ENCODE results near the gene SEC24D.
"Not testable (repeated sequence)": the region's sequence is repeated elsewhere in the genome, so short reads cannot be mapped to it uniquely, and the experiment has no call there.

Gene SEC24D

DNA sequence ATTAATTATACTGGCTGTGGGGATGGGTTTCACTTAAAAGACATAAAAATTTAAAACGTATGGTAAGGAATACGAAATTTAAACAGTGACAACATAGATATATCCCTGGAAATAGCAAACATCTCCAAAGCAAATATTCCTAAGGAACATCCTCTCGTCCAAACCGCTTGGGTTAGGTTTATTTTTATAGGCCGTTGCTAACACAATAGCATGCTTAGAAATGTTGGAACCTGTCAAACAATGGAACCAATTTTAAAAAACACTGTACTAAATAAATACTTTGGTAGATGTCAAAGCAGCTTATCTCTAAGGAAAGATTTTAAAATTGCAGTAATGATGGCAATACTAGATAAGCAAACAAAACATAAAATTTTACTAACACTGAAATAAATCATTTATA is 45.4 kb downstream of the SEC24D start:
- CTCF ChIA-PET: no interaction called here
- no peak for TF ChIP-seq ARNT (IDR thresholded peaks at IDR 0.05)
- TF ChIP-seq SUZ12 (IDR thresholded peaks at IDR 0.05): no peak
- no peak for TF ChIP-seq BHLHE40 (IDR thresholded peaks at IDR 0.05; ENCODE audit: borderline replicate concordance)
- TF ChIP-seq FOXK2 (IDR thresholded peaks at IDR 0.05): no peak
- TF ChIP-seq LEF1 (IDR thresholded peaks at IDR 0.05; ENCODE audit: borderline replicate concordance): no peak
- TF ChIP-seq FOXA1 (IDR thresholded peaks at IDR 0.05): no peak
- TF ChIP-seq FOXM1 (IDR thresholded peaks at IDR 0.05; ENCODE audit: borderline replicate concordance): no peak
- TF ChIP-seq TARDBP (IDR thresholded peaks at IDR 0.05): no peak
- TF ChIP-seq CTBP1 (IDR thresholded peaks at IDR 0.05; ENCODE audit: borderline replicate concordance): no peak
- TF ChIP-seq ELF4 (IDR thresholded peaks at IDR 0.05): no peak
- TF ChIP-seq, protein P1, sequence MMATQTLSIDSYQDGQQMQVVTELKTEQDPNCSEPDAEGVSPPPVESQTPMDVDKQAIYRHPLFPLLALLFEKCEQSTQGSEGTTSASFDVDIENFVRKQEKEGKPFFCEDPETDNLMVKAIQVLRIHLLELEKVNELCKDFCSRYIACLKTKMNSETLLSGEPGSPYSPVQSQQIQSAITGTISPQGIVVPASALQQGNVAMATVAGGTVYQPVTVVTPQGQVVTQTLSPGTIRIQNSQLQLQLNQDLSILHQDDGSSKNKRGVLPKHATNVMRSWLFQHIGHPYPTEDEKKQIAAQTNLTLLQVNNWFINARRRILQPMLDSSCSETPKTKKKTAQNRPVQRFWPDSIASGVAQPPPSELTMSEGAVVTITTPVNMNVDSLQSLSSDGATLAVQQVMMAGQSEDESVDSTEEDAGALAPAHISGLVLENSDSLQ (IDR thresholded peaks at IDR 0.05): no peak
- no peak for TF ChIP-seq NFRKB (IDR thresholded peaks at IDR 0.05)
- no peak for TF ChIP-seq ZNF384 (IDR thresholded peaks at IDR 0.05)
- no peak for TF ChIP-seq L3MBTL2 (conservative IDR thresholded peaks at IDR 0.05)
- TF ChIP-seq SP1 (IDR thresholded peaks at IDR 0.05): no peak
- DNase-seq (ENCODE audit: extremely low spot score): no peak
- POLR2A ChIA-PET: no interaction called here

- CTCF ChIA-PET: interaction anchor here (0.6 kb wide), 1 partner anchor 150 kb away, joined by 3 read pairs; no protein-coding TSS in a partner anchor
- TF ChIP-seq L3MBTL2 (conservative IDR thresholded peaks at IDR 0.05): no peak
- TF ChIP-seq ZNF384 (IDR thresholded peaks at IDR 0.05): no peak
- no peak for TF ChIP-seq HDGF (IDR thresholded peaks at IDR 0.05; ENCODE audit: borderline replicate concordance)
- TF ChIP-seq BHLHE40 (IDR thresholded peaks at IDR 0.05; ENCODE audit: borderline replicate concordance): no peak
- TF ChIP-seq TARDBP (IDR thresholded peaks at IDR 0.05): no peak
- no peak for TF ChIP-seq LEF1 (IDR thresholded peaks at IDR 0.05; ENCODE audit: borderline replicate concordance)
- no peak for TF ChIP-seq NFRKB (IDR thresholded peaks at IDR 0.05)
- TF ChIP-seq FOXA1 (IDR thresholded peaks at IDR 0.05): no peak
- no peak for TF ChIP-seq FOXK2 (IDR thresholded peaks at IDR 0.05)
- no peak for TF ChIP-seq ARNT (IDR thresholded peaks at IDR 0.05)
- no peak for TF ChIP-seq CTBP1 (IDR thresholded peaks at IDR 0.05; ENCODE audit: borderline replicate concordance)
- no peak for TF ChIP-seq SUZ12 (IDR thresholded peaks at IDR 0.05)
- no peak for TF ChIP-seq ELF4 (IDR thresholded peaks at IDR 0.05)
- no peak for TF ChIP-seq SP1 (IDR thresholded peaks at IDR 0.05)
- TF ChIP-seq, protein P1 (IDR thresholded peaks at IDR 0.05): no peak
- no peak for TF ChIP-seq FOXM1 (IDR thresholded peaks at IDR 0.05; ENCODE audit: borderline replicate concordance)
- no peak for DNase-seq (ENCODE audit: extremely low spot score)
- POLR2A ChIA-PET: no interaction called here
Measured at GRCh38 chr4:118788911-118789310, 47.0 kb downstream of the SEC24D start.

DNA sequence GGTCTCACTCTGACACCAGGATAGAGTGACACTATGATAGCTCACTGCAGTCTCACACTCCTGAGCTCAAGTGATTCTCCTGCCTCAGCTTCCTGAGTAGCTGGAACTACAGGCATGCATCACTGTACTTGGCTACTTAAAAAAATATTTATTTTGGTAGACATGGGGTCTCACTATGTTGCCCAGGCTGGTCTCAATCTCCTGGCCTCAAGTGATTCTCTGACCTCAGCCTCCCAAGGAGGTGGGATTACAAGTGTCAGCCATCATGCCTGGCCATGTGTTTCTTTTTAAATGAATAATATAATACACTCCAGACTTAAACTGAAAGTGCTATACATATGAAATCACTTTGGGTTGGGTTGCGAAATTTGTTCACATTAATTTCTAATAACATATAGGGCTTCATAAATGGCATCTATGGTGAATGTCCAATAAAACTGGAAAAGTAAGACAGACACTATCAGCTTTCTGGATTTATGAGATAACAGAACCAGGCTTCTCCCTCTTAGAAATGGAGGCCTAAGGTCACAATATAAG is 48.0 kb downstream of the SEC24D start:
- POLR2A ChIA-PET: no interaction called here
- TF ChIP-seq TARDBP (IDR thresholded peaks at IDR 0.05) (no peak), ARNT (IDR thresholded peaks at IDR 0.05) (no peak), NFRKB (IDR thresholded peaks at IDR 0.05) (no peak), FOXM1 (IDR thresholded peaks at IDR 0.05; ENCODE audit: borderline replicate concordance) (no peak), BHLHE40 (IDR thresholded peaks at IDR 0.05; ENCODE audit: borderline replicate concordance) (no peak), SUZ12 (IDR thresholded peaks at IDR 0.05) (no peak)
- CTCF ChIA-PET: no interaction called here
- DNase-seq (ENCODE audit: extremely low spot score): no peak

DNA sequence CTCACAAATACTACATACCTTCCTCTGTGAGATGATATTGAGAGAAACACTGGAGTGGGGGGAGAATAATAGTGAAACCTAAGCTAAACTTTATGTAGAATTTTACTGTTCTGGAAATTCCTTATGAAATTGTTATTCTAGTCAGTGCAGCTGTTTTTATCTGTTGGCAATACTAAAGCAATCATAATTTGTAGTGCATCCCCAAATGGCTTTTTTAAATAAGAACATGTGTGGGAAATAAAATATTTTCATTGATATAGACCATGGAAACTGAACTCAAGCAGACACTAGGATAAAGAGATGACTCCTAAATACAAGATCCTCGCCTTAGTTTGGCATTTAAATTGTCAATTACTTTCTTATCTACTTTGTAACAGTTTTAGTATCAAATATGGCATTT is 51.1 kb downstream of the SEC24D start:
- CTCF ChIA-PET: interaction anchor here (1.1 kb wide), 1 partner anchor 99 kb away, joined by 3 read pairs; no protein-coding TSS in a partner anchor
- no peak for DNase-seq (ENCODE audit: extremely low spot score)
- POLR2A ChIA-PET: no interaction called here
- TF ChIP-seq SP1 (IDR thresholded peaks at IDR 0.05): no peak
- TF ChIP-seq NFRKB (IDR thresholded peaks at IDR 0.05): no peak
- no peak for TF ChIP-seq HDGF (IDR thresholded peaks at IDR 0.05; ENCODE audit: borderline replicate concordance)
- no peak for TF ChIP-seq TARDBP (IDR thresholded peaks at IDR 0.05)
- TF ChIP-seq SUZ12 (IDR thresholded peaks at IDR 0.05): no peak

DNA sequence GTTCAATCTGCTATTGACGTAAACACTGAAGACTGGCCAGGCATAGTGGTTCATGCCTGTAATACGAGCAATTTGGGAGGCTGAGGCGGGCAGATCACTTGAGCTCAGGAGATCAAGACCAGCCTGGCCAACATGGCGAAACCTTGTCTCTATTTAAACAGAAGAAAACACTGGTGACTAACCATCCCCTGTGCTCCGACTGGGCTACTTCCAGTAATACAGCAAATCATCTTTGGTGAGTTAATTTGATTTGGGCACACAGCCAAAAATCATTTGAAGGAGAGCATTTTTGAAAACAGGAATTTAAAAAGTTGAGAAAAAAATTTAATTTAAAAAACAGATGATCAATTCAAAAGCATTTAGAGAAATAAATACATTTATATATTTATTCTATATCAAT is 52.0 kb downstream of the SEC24D start:
- ChIA-PET CTCF (interaction anchor here (1.1 kb wide), 1 partner anchor 100 kb away, joined by 3 read pairs; no protein-coding TSS in a partner anchor), POLR2A (no interaction called here)
- DNase-seq (ENCODE audit: extremely low spot score): no peak
- TF ChIP-seq ZNF384 (IDR thresholded peaks at IDR 0.05): no peak
- no peak for TF ChIP-seq LEF1 (IDR thresholded peaks at IDR 0.05; ENCODE audit: borderline replicate concordance)
- TF ChIP-seq HDGF (IDR thresholded peaks at IDR 0.05; ENCODE audit: borderline replicate concordance): no peak

- DNase-seq (ENCODE audit: extremely low spot score); POLR2A ChIA-PET; CTCF ChIA-PET: not testable (repeated sequence)
Measured at GRCh38 chr4:118782886-118783285, 53.0 kb downstream of the SEC24D start.

DNA sequence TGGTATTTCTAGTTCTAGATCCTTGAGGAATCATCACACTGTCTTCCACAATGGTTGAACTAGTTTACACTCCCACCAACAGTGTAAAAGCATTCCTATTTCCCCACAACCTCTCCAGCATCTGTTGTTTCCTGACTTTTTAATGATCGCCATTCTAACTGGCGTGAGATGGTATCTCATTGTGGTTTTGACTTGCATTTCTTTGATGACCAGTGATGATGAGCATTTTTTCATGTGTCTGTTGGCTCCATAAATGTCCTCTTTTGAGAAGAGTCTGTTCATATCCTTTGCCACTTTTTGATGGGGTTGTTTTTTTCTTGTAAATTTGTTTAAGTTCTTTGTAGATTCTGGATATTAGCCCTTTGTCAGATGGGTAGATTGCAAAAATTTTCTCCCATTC is 58.3 kb downstream of the SEC24D start:
- POLR2A ChIA-PET; DNase-seq (ENCODE audit: extremely low spot score); CTCF ChIA-PET: not testable (repeated sequence)

GRCh38 chr4:118776955-118777640 is 58.8 kb downstream of the SEC24D start:
- CTCF ChIA-PET; POLR2A ChIA-PET; DNase-seq (ENCODE audit: extremely low spot score): not testable (repeated sequence)
